HUES48 (cell line): ENCODE results near the gene AHCYL1.

Experiments
- H3K27ac ChIP-seq: one replicate; pipeline ENCODE4 v1.7.0; 2013; ENCODE audit warnings: low read depth, low read length, inconsistent platforms
- H3K27me3 ChIP-seq: 2 replicates; pipeline ENCODE4 v1.6.1; 2013; ENCODE audit warnings: mild to moderate bottlenecking, low read length; ENCODE audit not compliant: control insufficient read depth, insufficient read depth
- H3K36me3 ChIP-seq: 2 replicates; pipeline ENCODE4 v1.6.1; 2013; ENCODE audit warnings: low read length; ENCODE audit not compliant: control insufficient read depth, insufficient read depth
- H3K4me1 ChIP-seq: 2 replicates; pipeline ENCODE4 v1.6.1; 2013; ENCODE audit warnings: mild to moderate bottlenecking, low read length; ENCODE audit not compliant: control insufficient read depth, insufficient read depth
- H3K4me3 ChIP-seq: 2 replicates; pipeline ENCODE4 v1.5.1; 2013; ENCODE audit warnings: mild to moderate bottlenecking, low read depth, low read length
- H3K9ac ChIP-seq: 2 replicates; pipeline ENCODE4 v1.6.1; 2013; ENCODE audit warnings: mild to moderate bottlenecking, low read depth, low read length, moderate library complexity
- H3K9me3 ChIP-seq: 2 replicates; pipeline ENCODE4 v1.6.1; 2013; ENCODE audit warnings: low read length; ENCODE audit not compliant: control insufficient read depth, insufficient read depth

The AHCYL1 gene

GRCh38 chr1:110062612-110063011 is 78.0 kb downstream of the AHCYL1 start:
- Histone ChIP-seq H3K9me3 (no peaks in the 10 kb centered on the region), H3K4me1 (no peaks in the 10 kb centered on the region), H3K4me3 (no peak overlapping the region), H3K27ac (no peak overlapping the region), H3K9ac (no peak overlapping the region), H3K27me3 (peaks cover 39% of the 10 kb centered on the region), H3K36me3 (peaks cover 12% of the 10 kb centered on the region)

- peaks cover 51% of the 10 kb centered on the region for H3K27me3 ChIP-seq
- no peak overlapping the region for H3K4me3 ChIP-seq
- H3K9me3 ChIP-seq, result no peaks in the 10 kb centered on the region
- no peak overlapping the region for H3K9ac ChIP-seq
- H3K4me1 ChIP-seq, result no peaks in the 10 kb centered on the region
- no peak overlapping the region for H3K27ac ChIP-seq
- peaks cover under 1% of the 10 kb centered on the region; the same call in 1 of the 2 replicates for H3K36me3 ChIP-seq
These were observed 79.2 kb downstream of the AHCYL1 start for GRCh38 chr1:110063781-110064180.

GRCh38 chr1:110064576-110065337 is 80.2 kb downstream of the AHCYL1 start:
- Histone ChIP-seq H3K9ac (no peak overlapping the region), H3K4me1 (peaks cover 4% of the 10 kb centered on the region; the same call in 1 of the 2 replicates), H3K27ac (no peak overlapping the region), H3K9me3 (no peaks in the 10 kb centered on the region), H3K36me3 (no peaks in the 10 kb centered on the region), H3K4me3 (no peak overlapping the region), H3K27me3 (peaks cover 60% of the 10 kb centered on the region)

- H3K9ac ChIP-seq, result no peak overlapping the region
- peaks cover 7% of the 10 kb centered on the region for H3K4me1 ChIP-seq
- H3K4me3 ChIP-seq, result no peak overlapping the region
- peaks cover 71% of the 10 kb centered on the region for H3K27me3 ChIP-seq
- H3K36me3 ChIP-seq, result no peaks in the 10 kb centered on the region
- H3K27ac ChIP-seq, result no peak overlapping the region
- no peaks in the 10 kb centered on the region for H3K9me3 ChIP-seq
These were observed 81.3 kb downstream of the AHCYL1 start for GRCh38 chr1:110065841-110066240.

- Histone ChIP-seq H3K4me3 (peak overlapping the region; percentile 42), H3K27me3 (peaks cover 87% of the 10 kb centered on the region), H3K36me3 (no peaks in the 10 kb centered on the region), H3K9me3 (no peaks in the 10 kb centered on the region), H3K27ac (no peak overlapping the region), H3K9ac (no peak overlapping the region), H3K4me1 (peaks cover 10% of the 10 kb centered on the region)
These were observed 82.9 kb downstream of the AHCYL1 start for GRCh38 chr1:110067479-110067892.

GRCh38 chr1:110067893-110068645 is 83.5 kb downstream of the AHCYL1 start:
- H3K27me3 ChIP-seq, result peaks cover 93% of the 10 kb centered on the region
- H3K27ac ChIP-seq, result no peak overlapping the region
- H3K4me1 ChIP-seq, result peaks cover 10% of the 10 kb centered on the region
- no peaks in the 10 kb centered on the region for H3K9me3 ChIP-seq
- H3K4me3 ChIP-seq, result peak overlapping the region; percentile 42
- no peaks in the 10 kb centered on the region for H3K36me3 ChIP-seq
- H3K9ac ChIP-seq, result no peak overlapping the region

GRCh38 chr1:110068646-110069403 is 84.3 kb downstream of the AHCYL1 start:
- Histone ChIP-seq H3K4me1 (peaks cover 10% of the 10 kb centered on the region), H3K4me3 (peak overlapping the region; percentile 53; the same call in 1 of the 2 replicates), H3K9me3 (no peaks in the 10 kb centered on the region), H3K27me3 (peaks cover 98% of the 10 kb centered on the region), H3K9ac (no peak overlapping the region), H3K27ac (no peak overlapping the region), H3K36me3 (no peaks in the 10 kb centered on the region)

- peak overlapping the region; percentile 53 for H3K4me3 ChIP-seq
- H3K4me1 ChIP-seq, result peaks cover 10% of the 10 kb centered on the region
- no peak overlapping the region for H3K27ac ChIP-seq
- H3K36me3 ChIP-seq, result no peaks in the 10 kb centered on the region
- H3K9ac ChIP-seq, result no peak overlapping the region
- H3K27me3 ChIP-seq, result peaks cover 98% of the 10 kb centered on the region
- no peaks in the 10 kb centered on the region for H3K9me3 ChIP-seq
These were observed 85.1 kb downstream of the AHCYL1 start for GRCh38 chr1:110069404-110070281.

- Histone ChIP-seq H3K4me1 (peaks cover 10% of the 10 kb centered on the region), H3K27ac (no peak overlapping the region), H3K4me3 (peak overlapping the region; percentile 53), H3K36me3 (no peaks in the 10 kb centered on the region), H3K27me3 (peaks cover 98% of the 10 kb centered on the region), H3K9me3 (no peaks in the 10 kb centered on the region), H3K9ac (no peak overlapping the region)
These were observed 85.7 kb downstream of the AHCYL1 start for GRCh38 chr1:110070282-110070669.

GRCh38 chr1:110070671-110071242 is 86.2 kb downstream of the AHCYL1 start, which contains the start of gene ALX3:
ALX3 (minus strand) TSS chr1:110070672; CDS start chr1:110070612, 60 bp downstream.
- Histone ChIP-seq H3K4me1 (peaks cover 10% of the 10 kb centered on the region), H3K27me3 (peaks cover 98% of the 10 kb centered on the region), H3K36me3 (no peaks in the 10 kb centered on the region), H3K4me3 (peak within 1 kb of the TSS; percentile 53), H3K27ac (no peak within 1 kb of the TSS), H3K9ac (no peak within 1 kb of the TSS), H3K9me3 (no peaks in the 10 kb centered on the region)
